NCI-H82 treated with DMSO at 0.1 percent for 48 hours (cell line): Measurements from ENCODE around the gene CCBE1.
A peak's percentile ranks its signal among the peaks of the same experiment; 100 is the strongest.

ENCODE experiments used
- DNase-seq: peaks from one replicate; lab custom pipeline; 2025; ENCODE audit not compliant: unreplicated experiment; lab: John Stamatoyannopoulos, UW

Gene CCBE1

GRCh38 chr18:59621027-59621426 lies 76.2 kb downstream of the CCBE1 start:
- DNase-seq = no peak

DNA sequence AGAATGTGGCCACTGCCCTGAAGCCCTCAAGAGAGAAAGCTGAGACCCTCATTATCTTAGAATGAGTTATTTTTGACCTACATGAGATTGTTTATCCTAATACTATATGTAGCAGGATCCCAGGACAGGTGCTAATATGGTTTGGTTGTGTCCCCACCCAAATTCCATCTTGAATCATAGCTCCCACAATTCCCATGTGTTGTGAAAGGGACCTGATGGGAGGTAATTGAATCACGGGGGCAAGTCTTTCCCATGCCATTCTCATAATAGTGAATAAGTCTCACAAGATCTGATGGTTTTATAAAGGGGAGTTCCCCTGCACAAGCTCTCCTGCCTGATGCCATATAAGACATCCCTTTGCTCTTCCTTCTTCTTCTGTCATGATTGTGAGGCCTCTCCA lies 76.8 kb downstream of the CCBE1 start:
- no peak for DNase-seq

DNA sequence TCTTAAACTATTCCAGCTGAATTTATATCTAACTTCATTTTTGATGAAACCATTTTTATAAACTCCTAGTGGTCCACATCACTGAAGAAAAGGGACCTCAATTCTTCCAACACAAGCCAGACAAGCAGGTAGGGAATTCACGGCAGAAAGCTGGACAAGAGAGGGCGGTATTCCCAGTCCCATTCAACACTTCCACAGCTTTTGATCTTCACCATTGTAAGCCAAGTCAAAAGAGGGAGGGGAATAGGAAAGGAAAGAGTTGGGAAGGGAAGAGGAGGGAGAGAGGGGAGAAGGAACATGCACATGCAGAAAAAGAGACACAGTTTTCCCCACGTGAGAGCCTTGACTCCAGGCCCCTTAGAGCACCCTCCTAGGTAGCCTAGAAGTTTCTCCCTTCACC lies 77.4 kb downstream of the CCBE1 start:
- no peak for DNase-seq

- no peak for DNase-seq
Measured at GRCh38 chr18:59617468-59617932, 79.7 kb downstream of the CCBE1 start.

GRCh38 chr18:59616501-59616900 lies 80.7 kb downstream of the CCBE1 start:
- DNase-seq = no peak

GRCh38 chr18:59613903-59614302 lies 83.3 kb downstream of the CCBE1 start:
- DNase-seq = no peak

GRCh38 chr18:59612381-59612780 lies 84.8 kb downstream of the CCBE1 start:
- no peak for DNase-seq

GRCh38 chr18:59610546-59611140 lies 86.6 kb downstream of the CCBE1 start:
- no peak for DNase-seq

DNA sequence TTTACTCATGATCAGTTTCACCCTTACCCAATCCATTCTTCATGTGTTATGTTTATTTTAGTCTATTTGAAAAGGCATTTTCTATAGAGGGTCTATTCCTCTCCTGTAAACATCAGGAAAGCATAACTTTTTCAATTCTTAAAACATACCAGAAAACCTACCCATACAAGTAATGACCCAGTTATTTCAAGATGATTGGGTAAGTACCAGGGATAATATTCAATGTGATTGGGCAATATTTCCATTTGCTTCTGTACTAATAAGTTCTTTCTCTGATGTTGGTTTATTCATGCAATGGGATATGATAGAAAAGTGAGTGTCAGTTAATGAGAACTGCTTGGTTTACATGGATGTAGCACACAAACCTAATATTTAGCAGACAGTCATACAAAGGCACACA lies 87.6 kb downstream of the CCBE1 start:
- DNase-seq = no peak

GRCh38 chr18:59607471-59607870 lies 89.8 kb downstream of the CCBE1 start:
- DNase-seq = no peak

GRCh38 chr18:59607078-59607379 lies 90.2 kb downstream of the CCBE1 start:
- DNase-seq = no peak

- no peak for DNase-seq
Measured at GRCh38 chr18:59606193-59607077, 90.8 kb downstream of the CCBE1 start.

GRCh38 chr18:59605633-59606192 lies 91.5 kb downstream of the CCBE1 start:
- no peak for DNase-seq

- DNase-seq = no peak
Measured at GRCh38 chr18:59604877-59605276, 92.3 kb downstream of the CCBE1 start.

- no peak for DNase-seq
Measured at GRCh38 chr18:59597049-59597448, 100.2 kb downstream of the CCBE1 start.

DNA sequence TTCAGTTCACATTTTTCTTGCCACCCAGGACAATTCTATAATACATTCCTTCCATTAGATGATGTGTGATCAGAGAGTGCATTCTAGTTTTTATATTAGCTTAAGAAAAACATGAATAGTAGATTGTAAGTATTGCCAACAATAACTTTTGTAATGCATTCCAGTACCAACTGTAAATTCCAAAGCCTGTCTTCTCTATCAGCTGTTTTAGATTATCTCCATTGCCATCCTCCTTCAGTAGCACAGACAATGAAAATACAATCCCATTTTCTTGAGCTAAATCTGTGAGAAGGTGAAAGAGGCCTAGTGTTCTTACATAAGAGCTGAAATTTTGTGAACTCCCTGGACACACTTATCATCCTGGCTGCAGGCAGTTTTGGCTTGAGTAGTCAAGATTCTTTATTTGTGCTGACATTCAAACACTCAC lies 103.9 kb downstream of the CCBE1 start:
- DNase-seq = no peak

- DNase-seq = no peak
Measured at GRCh38 chr18:59592624-59593023, 104.6 kb downstream of the CCBE1 start.

- no peak for DNase-seq
Measured at GRCh38 chr18:59582395-59582794, 114.8 kb downstream of the CCBE1 start.

GRCh38 chr18:59579509-59579908 lies 117.7 kb downstream of the CCBE1 start:
- no peak for DNase-seq

GRCh38 chr18:59577386-59577655 lies 119.9 kb downstream of the CCBE1 start:
- no peak for DNase-seq

- DNase-seq = peak; percentile 53
Measured at GRCh38 chr18:59576541-59577385, 120.5 kb downstream of the CCBE1 start.

DNA sequence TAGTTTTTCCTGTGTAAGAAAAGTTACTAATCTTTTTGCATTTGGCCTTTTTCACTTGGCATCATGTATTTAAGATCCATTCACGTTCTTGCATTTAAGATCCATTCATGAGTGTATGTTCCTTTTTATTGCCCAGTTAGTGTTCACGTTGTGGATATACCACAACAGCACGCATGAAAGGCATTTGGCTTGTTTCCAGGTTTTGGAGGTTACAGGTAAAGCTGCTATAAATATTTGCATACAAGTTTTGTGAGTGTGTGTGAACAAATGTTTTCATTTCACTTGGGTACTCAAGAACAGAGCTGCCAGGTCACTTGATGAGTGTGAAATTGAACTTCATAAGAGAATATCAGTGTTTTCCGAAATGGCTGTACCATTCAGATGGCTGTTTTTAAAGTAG lies 121.2 kb downstream of the CCBE1 start:
- no peak for DNase-seq
